HepG2 (cell line): ENCODE measurements around the gene GAS2L2. TPM values are rescaled to one million over a fixed set of nuclear protein-coding genes. Genes with fewer than 3 reads are reported as not detected.

Experiments used
- ATF3 ChIP-seq: sonication (generic); formaldehyde crosslinking; IDR thresholded peaks from 2 replicates; pipeline ENCODE4 v1.4.0; 2020; ENCODE audit warnings: missing genetic modification reagents
- CREM ChIP-seq, 2 experiments: sonication (generic) in 1 of 2; formaldehyde crosslinking in 1 of 2; IDR thresholded peaks; 2 replicates each; pipeline versions ENCODE4 v1.4.0 to v1.6.1; 2016 to 2020; ENCODE audit warnings: antibody characterized with exemption in 1 of 2, mild to moderate bottlenecking in 1 of 2, missing genetic modification reagents in 1 of 2
- DR1 ChIP-seq: sonication (generic); formaldehyde crosslinking; IDR thresholded peaks from 2 replicates; pipeline ENCODE4 v1.8.0; 2021; ENCODE audit warnings: mild to moderate bottlenecking, missing genetic modification reagents, inconsistent platforms
- FOXO4 ChIP-seq: sonication (generic); formaldehyde crosslinking; conservative IDR thresholded peaks from 2 replicates; pipeline ENCODE4 v1.8.1; 2023; ENCODE audit warnings: missing genetic modification reagents
- JUNB ChIP-seq: sonication (generic); formaldehyde crosslinking; IDR thresholded peaks from 2 replicates; pipeline ENCODE4 v1.8.0; 2022; ENCODE audit warnings: missing genetic modification reagents, mild to moderate bottlenecking, borderline replicate concordance
- KDM3A ChIP-seq: IDR thresholded peaks from 2 replicates; pipeline ENCODE4 v1.6.1; 2018; ENCODE audit warnings: low read depth, missing compliant biosample characterization
- LCORL ChIP-seq, 2 experiments: fragments of 450-650 bp in 1 of 2; sonication (generic) in 1 of 2; formaldehyde crosslinking in 1 of 2; IDR thresholded peaks; 2 replicates each; pipeline versions ENCODE4 v1.5.0 to v1.6.1; 2017 to 2020; ENCODE audit warnings: antibody characterized with exemption in 1 of 2, missing genetic modification reagents in 1 of 2
- MED1 ChIP-seq: sonication (generic); formaldehyde crosslinking; IDR thresholded peaks from 2 replicates; pipeline ENCODE4 v1.4.0; 2020; ENCODE audit warnings: missing genetic modification reagents
- NCOA1 ChIP-seq: sonication (generic); formaldehyde crosslinking; IDR thresholded peaks from 2 replicates; pipeline ENCODE4 v1.9.0; 2021; ENCODE audit warnings: missing genetic modification reagents
- RAD51 ChIP-seq: fragments of 450-650 bp; IDR thresholded peaks from 2 replicates; pipeline ENCODE4 v1.6.1; 2016; ENCODE audit warnings: borderline replicate concordance
- RERE ChIP-seq: IDR thresholded peaks from 2 replicates; pipeline ENCODE4 v1.6.1; 2016; ENCODE audit warnings: low read depth, missing genetic modification reagents, missing compliant biosample characterization
- SOX13 ChIP-seq, 3 experiments: fragments of 450-650 bp in 1 of 3; sonication (generic) in 1 of 3; formaldehyde crosslinking in 1 of 3; IDR thresholded peaks in 2 of 3; conservative IDR thresholded peaks in 1 of 3; 2 replicates each; pipeline versions ENCODE4 v1.5.0 to v1.6.1; 2016 to 2020; ENCODE audit warnings: antibody characterized with exemption in 1 of 3, mild to moderate bottlenecking in 1 of 3, missing compliant biosample characterization in 1 of 3, missing genetic modification reagents in 1 of 3, moderate library complexity in 1 of 3
- TAF1 ChIP-seq: sonication (generic); formaldehyde crosslinking; IDR thresholded peaks from 2 replicates; pipeline ENCODE4 v1.4.0; 2020; ENCODE audit warnings: missing genetic modification reagents
- TIGD3 ChIP-seq: sonication (generic); formaldehyde crosslinking; IDR thresholded peaks from 2 replicates; pipeline ENCODE4 v1.5.1; 2020; ENCODE audit warnings: mild to moderate bottlenecking, missing genetic modification reagents, borderline replicate concordance
- ZFP1 ChIP-seq: IDR thresholded peaks from 2 replicates; pipeline ENCODE4 v1.6.1; 2016
- ZFP41 ChIP-seq: sonication (generic); formaldehyde crosslinking; IDR thresholded peaks from 2 replicates; pipeline ENCODE4 v1.4.0; 2020; ENCODE audit warnings: mild to moderate bottlenecking, missing genetic modification reagents, borderline replicate concordance
- ZMAT5 ChIP-seq: sonication (generic); formaldehyde crosslinking; IDR thresholded peaks from 2 replicates; pipeline ENCODE4 v1.5.0; 2020; ENCODE audit warnings: mild to moderate bottlenecking, low read depth, missing genetic modification reagents, borderline replicate concordance
- ZNF746 ChIP-seq: sonication (generic); formaldehyde crosslinking; IDR thresholded peaks from 2 replicates; pipeline ENCODE4 v1.8.0; 2022; ENCODE audit warnings: mild to moderate bottlenecking, missing genetic modification reagents
- polyA plus RNA-seq, 8 experiments: library from polyadenylated mRNA; depleted of rRNA in 3 of 8; stranded (reverse) in 7 of 8; unstranded in 1 of 8; fragments of >200 nt; fragmentation: Illumina TruSeq in 4 of 8; extraction: Trizol in 4 of 8; gene quantifications; 2 replicates each; pipeline versions ENCODE4 v1.2.1 to v1.2.3, GENCODE V29; 2011 to 2016; ENCODE audit warnings: low read depth in 4 of 8, missing spikeins in 1 of 8, mixed read lengths in 1 of 8; ENCODE audit not compliant: insufficient read depth in 1 of 8
- total RNA-seq, 5 experiments: library from RNA; depleted of rRNA; stranded (reverse); fragments of >200 nt; fragmentation: Illumina TruSeq; extraction: Trizol; gene quantifications; 2 replicates each; pipeline ENCODE4 v1.2.3, GENCODE V29; 2016; ENCODE audit warnings: low read depth in 1 of 5

The GAS2L2 gene
- total and polyA plus RNA-seq, 2 of the 13 experiments (the other 11 are each of a cell fraction or from before 2014, with no cell fraction given), result not detected

- TF ChIP-seq RERE (CRISPR knock-in tag) (no peak), FOXO4 (CRISPR knock-in tag) (0 out of 2 replicates have a peak, but pooled peaks have one; percentile 88), ATF3 (no peak), DR1 (CRISPR knock-in tag) (peak; percentile 44; the same call in 1 of the 2 replicates), ZMAT5 (CRISPR knock-in tag) (no peak), MED1 (CRISPR knock-in tag) (peak; percentile 50), CREM (IDR thresholded peaks at IDR 0.05) (no peak), CREM (CRISPR knock-in tag; IDR thresholded peaks at IDR 0.05) (no peak), KDM3A (CRISPR knock-in tag) (no peak), LCORL (IDR thresholded peaks at IDR 0.05) (no peak), LCORL (CRISPR knock-in tag; IDR thresholded peaks at IDR 0.05) (peak; percentile 53), ZFP1 (CRISPR knock-in tag) (no peak), ZFP41 (CRISPR knock-in tag) (no peak), JUNB (CRISPR knock-in tag) (no peak), RAD51 (no peak), ZNF746 (CRISPR knock-in tag) (no peak), TIGD3 (CRISPR knock-in tag) (no peak), NCOA1 (CRISPR knock-in tag) (no peak), SOX13 (IDR thresholded peaks at IDR 0.05) (no peak), SOX13 (CRISPR knock-in tag; conservative IDR thresholded peaks at IDR 0.05 in 1 of 2, IDR thresholded peaks at IDR 0.05 in 1 of 2) (peak in 1 of 2 experiments; percentile 63; a peak in 2 of 4 replicates), TAF1 (no peak)
Measured at GRCh38 chr17:35764123-35764991, 11.3 kb upstream of the GAS2L2 start (continued).
